ENCODE measurements around the gene ASPSCR1. TPM values are rescaled to one million over a fixed set of nuclear protein-coding genes. Genes with fewer than 3 reads are reported as not detected.

Gene ASPSCR1
- total RNA-seq, 4 donors from 2014 or later = 21.0 to 61.7 (median 41.3) TPM

GRCh38 chr17:82016061-82016874, 38.8 kb downstream of the ASPSCR1 start:
- in situ Hi-C loops (cut with MboI; ENCODE audit: low pct_ligation_motif_present in 1 of 4, low pct_unique_long_range_greater_than_20kb in 1 of 4, low sequenced_read_pairs in 3 of 4) (no loop called here), intact Hi-C loops (cut with DNase I; ENCODE audit: low total_unique reads) (no loop called here)
- no peak overlapping the region for H3K27ac ChIP-seq
- peaks cover 4 to 19% (median 13%) of the 10 kb centered on the region in 4 donors for H3K4me1 ChIP-seq
- WGBS, 2 donors (ENCODE audit: low coverage in 1 of 2) = 89% methylated on average over 27 of the region's 28 CpGs; no CpG with 5 or more reads in 1 of the 2 donors
- no peak overlapping the region for H3K4me3 ChIP-seq
- TF ChIP-seq POLR2A (IDR thresholded peaks at IDR 0.05) = no peak
- no peak for TF ChIP-seq POLR2AphosphoS5 (IDR thresholded peaks at IDR 0.05)
- TF ChIP-seq, protein P1, sequence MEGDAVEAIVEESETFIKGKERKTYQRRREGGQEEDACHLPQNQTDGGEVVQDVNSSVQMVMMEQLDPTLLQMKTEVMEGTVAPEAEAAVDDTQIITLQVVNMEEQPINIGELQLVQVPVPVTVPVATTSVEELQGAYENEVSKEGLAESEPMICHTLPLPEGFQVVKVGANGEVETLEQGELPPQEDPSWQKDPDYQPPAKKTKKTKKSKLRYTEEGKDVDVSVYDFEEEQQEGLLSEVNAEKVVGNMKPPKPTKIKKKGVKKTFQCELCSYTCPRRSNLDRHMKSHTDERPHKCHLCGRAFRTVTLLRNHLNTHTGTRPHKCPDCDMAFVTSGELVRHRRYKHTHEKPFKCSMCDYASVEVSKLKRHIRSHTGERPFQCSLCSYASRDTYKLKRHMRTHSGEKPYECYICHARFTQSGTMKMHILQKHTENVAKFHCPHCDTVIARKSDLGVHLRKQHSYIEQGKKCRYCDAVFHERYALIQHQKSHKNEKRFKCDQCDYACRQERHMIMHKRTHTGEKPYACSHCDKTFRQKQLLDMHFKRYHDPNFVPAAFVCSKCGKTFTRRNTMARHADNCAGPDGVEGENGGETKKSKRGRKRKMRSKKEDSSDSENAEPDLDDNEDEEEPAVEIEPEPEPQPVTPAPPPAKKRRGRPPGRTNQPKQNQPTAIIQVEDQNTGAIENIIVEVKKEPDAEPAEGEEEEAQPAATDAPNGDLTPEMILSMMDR (IDR thresholded peaks at IDR 0.05) = no peak
- no peak for TF ChIP-seq EP300 (IDR thresholded peaks at IDR 0.05; ENCODE audit: low read depth)
- no peaks in the 10 kb centered on the region for H3K36me3 ChIP-seq
- no peaks in the 10 kb centered on the region for H3K9me3 ChIP-seq
- H3K27me3 ChIP-seq = no peaks in the 10 kb centered on the region
- DNase-seq = no peak

- WGBS, 2 donors (ENCODE audit: low coverage in 1 of 2) = 70 to 85% methylated on average over 2 to 24 of the region's 24 CpGs
- Histone ChIP-seq H3K27ac (no peak overlapping the region), H3K4me1 (peaks cover 11 to 26% (median 20%) of the 10 kb centered on the region in 4 donors), H3K27me3 (no peaks in the 10 kb centered on the region), H3K4me3 (no peak overlapping the region), H3K36me3 (no peaks in the 10 kb centered on the region), H3K9me3 (no peaks in the 10 kb centered on the region)
- no peak for TF ChIP-seq POLR2AphosphoS5 (IDR thresholded peaks at IDR 0.05)
- TF ChIP-seq POLR2A (IDR thresholded peaks at IDR 0.05) = no peak
- no peak for TF ChIP-seq EP300 (IDR thresholded peaks at IDR 0.05; ENCODE audit: low read depth)
- TF ChIP-seq, protein P1 (IDR thresholded peaks at IDR 0.05) = no peak
- no peak for DNase-seq
- in situ Hi-C loops (cut with MboI; ENCODE audit: low pct_ligation_motif_present in 1 of 4, low pct_unique_long_range_greater_than_20kb in 1 of 4, low sequenced_read_pairs in 3 of 4) (no loop called here), intact Hi-C loops (cut with DNase I; ENCODE audit: low total_unique reads) (no loop called here)
Observed at GRCh38 chr17:82016875-82017459, 39.5 kb downstream of the ASPSCR1 start.

DNA sequence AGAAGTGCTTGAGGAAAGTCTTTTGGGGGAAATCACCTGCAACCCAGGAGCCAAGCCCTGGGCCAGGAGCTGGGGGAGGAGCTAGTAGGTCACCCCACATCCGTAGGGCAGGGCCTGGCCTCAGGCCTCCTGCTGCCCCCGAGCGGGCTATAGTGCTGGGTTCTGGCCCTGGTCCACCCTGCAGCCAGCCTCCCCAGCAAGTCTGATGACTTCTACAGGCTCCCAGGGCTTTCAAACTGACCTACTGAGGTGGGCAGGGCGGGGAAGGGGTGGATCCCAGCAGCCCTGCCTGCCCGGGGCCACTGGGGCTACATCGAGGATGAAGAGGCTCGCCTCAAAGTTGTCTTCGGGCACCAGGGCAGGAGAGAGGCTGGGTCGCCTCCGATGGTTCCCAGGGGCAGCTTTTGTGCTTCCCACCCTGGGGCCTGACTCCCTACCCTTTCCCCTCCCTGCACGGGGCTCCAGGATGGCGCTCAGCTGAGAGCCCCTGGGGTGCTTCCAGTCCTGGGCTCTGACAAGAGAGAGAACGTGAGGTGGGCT, 40.3 kb downstream of the ASPSCR1 start:
- Histone ChIP-seq H3K27me3 (no peaks in the 10 kb centered on the region), H3K4me1 (peaks cover 13 to 28% (median 24%) of the 10 kb centered on the region in 4 donors), H3K4me3 (no peak overlapping the region), H3K36me3 (no peaks in the 10 kb centered on the region), H3K9me3 (no peaks in the 10 kb centered on the region), H3K27ac (no peak overlapping the region)
- intact Hi-C loops (cut with DNase I; ENCODE audit: low total_unique reads) (no loop called here), in situ Hi-C loops (cut with MboI; ENCODE audit: low pct_ligation_motif_present in 1 of 4, low pct_unique_long_range_greater_than_20kb in 1 of 4, low sequenced_read_pairs in 3 of 4) (no loop called here)
- TF ChIP-seq, protein P1 (IDR thresholded peaks at IDR 0.05) = no peak
- TF ChIP-seq EP300 (IDR thresholded peaks at IDR 0.05; ENCODE audit: low read depth) = no peak
- no peak for TF ChIP-seq POLR2AphosphoS5 (IDR thresholded peaks at IDR 0.05)
- TF ChIP-seq POLR2A (IDR thresholded peaks at IDR 0.05) = no peak
- WGBS, 2 donors (ENCODE audit: low coverage in 1 of 2) = 73% methylated on average over 13 of the region's 13 CpGs; no CpG with 5 or more reads in 1 of the 2 donors
- DNase-seq = no peak

Measured in transverse colon (tissue), 4 donors.